Right kidney (tissue), 1 donor: ENCODE measurements around the gene DHX57.

Source experiments
- DNase-seq: peaks from one replicate; pipeline ENCODE4 v3.0.0-alpha.2; 2016

DHX57 gene

GRCh38 chr2:38754049-38754448, 121.7 kb downstream of the DHX57 start:
- DNase-seq: no peak

GRCh38 chr2:38751596-38752410, 123.9 kb downstream of the DHX57 start:
- DNase-seq: peak; percentile 89

DNA sequence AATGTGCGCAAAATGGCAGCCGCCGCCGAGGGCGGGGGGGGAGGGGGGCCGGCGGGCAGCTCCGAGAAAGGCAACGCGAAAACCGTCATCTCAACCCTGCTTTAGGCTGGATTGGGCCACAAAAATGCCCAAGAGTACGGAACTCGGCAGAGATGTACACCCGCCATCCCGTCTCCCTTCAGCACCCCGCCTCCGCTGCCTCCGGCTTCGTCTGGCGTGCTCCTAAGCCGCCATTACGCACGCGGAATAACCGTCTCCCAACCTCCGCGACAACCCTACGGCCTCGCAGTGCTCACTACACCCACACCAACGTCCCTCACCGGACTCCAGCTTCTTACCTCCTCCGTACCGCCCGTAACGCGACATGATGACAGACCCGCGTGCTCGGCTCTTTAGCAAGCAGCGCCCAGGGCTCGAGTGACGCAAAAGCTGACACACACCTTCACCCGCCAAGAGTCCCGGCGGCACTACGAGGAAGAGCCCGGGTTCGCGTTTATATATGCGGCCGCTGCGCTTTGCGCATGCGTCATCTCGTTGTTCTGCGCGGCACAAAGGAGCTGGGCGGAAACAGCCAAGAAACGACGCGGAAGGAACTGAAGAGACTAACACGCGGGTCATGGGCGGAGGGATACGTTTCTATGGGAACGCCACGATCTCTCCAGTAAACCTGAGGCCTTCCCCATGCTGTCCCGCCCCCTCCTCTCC, 124.7 kb downstream of the DHX57 start, which contains the start of gene SRSF7:
TSS of gene SRSF7 (minus strand) at position 471 of the 705 bp plus-strand sequence. CDS start at position 366, 105 bp downstream.
- peak; percentile 99 for DNase-seq

GRCh38 chr2:38750011-38750890, 125.5 kb downstream of the DHX57 start:
- DNase-seq: no peak

DNA sequence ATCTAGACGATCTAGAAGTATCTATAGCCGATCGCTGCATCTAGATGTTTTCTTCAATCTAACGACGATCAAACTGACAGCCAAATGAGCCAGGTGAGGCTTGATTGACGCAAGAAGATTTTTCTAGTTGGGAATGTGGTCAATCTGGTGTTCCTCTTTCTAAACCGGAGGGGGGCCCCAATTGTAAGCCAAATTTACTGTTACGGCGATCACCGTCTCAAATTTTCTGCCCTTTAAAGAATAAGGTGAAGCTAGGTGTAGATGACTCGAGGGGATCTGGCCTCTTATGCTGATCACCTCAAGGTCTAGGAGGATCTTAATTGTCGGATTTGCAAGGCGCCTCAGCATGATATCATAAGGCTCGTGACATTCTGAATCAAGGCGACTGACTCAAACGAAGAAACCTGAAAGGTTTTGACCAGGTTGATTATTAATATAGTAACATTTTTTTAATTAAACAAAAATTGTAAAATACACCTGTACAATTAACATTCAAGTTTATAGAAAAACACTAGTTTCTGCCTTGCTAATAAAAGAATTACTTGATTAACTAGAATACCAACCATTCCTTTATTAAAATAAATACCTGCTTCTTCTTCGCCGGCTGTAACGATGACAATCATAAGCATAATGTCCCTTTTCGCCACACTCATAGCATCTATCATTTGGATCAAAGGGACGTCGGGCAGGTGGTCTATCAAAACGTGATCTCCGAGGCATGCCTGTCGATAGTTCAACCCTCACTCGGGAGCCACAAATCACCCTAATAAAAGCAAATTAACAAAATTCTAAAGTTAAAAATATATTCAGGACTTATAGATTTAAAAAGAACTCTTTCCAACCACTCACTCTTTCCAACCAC, 126.6 kb downstream of the DHX57 start:
- no peak for DNase-seq

DNA sequence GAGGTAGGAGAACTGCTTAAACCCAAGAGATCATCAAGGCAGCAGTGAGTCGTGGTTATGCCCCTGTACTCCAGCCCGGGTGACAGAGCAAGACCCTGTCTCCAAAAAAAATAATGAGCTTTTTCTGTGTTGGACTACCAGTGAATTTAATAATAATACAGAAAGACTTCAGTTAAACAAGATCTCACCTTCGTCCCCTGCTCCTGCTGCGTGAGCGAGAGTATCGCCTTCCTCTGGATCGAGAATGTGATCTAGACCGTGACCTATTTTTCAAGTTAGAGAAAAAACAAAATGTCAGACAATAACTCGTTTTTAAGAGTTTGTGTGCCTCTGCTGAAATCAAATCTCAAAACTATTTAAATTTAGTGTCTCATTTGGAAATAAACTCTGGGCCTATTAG, 127.3 kb downstream of the DHX57 start:
- DNase-seq: no peak

- DNase-seq: no peak
Observed at GRCh38 chr2:38747819-38748218, 127.9 kb downstream of the DHX57 start.
